GM10248 (cell line): Measurements from ENCODE around the gene ZNF574.

ENCODE experiments used
- CTCF ChIA-PET: fragments of 300-600 bp; sonication (Branson Sonifier 250); formaldehyde crosslinking; extraction: SDS; loops from one replicate; lab custom pipeline; 2021; ENCODE audit warnings: antibody characterized with exemption; lab: Yijun Ruan, JAX
- POLR2A ChIA-PET: fragments of 350-650 bp; sonication (Branson Sonifier 250); formaldehyde crosslinking; extraction: SDS; loops from one replicate; lab custom pipeline; 2020; ENCODE audit warnings: antibody characterized with exemption; lab: Yijun Ruan, JAX
- DNase-seq: peaks from one replicate; pipeline ENCODE4 v3.0.0; 2012; ENCODE audit errors: extremely low spot score
- CTCF ChIP-seq: IDR thresholded peaks from 2 replicates; pipeline ENCODE4 v1.5.1; 2012; ENCODE audit warnings: mild to moderate bottlenecking, low read depth; ENCODE audit errors: extremely low read depth, missing control alignments, control extremely low read depth

ZNF574 gene

GRCh38 chr19:42065511-42065910 lies 10.5 kb upstream of the ZNF574 start:
- ChIA-PET CTCF (interaction anchor here (1.3 kb wide), 1 partner anchor 424 kb away, joined by 3 read pairs; no protein-coding TSS in a partner anchor), POLR2A (no interaction called here)
- no peak for DNase-seq
- TF ChIP-seq CTCF, result no peak

DNA sequence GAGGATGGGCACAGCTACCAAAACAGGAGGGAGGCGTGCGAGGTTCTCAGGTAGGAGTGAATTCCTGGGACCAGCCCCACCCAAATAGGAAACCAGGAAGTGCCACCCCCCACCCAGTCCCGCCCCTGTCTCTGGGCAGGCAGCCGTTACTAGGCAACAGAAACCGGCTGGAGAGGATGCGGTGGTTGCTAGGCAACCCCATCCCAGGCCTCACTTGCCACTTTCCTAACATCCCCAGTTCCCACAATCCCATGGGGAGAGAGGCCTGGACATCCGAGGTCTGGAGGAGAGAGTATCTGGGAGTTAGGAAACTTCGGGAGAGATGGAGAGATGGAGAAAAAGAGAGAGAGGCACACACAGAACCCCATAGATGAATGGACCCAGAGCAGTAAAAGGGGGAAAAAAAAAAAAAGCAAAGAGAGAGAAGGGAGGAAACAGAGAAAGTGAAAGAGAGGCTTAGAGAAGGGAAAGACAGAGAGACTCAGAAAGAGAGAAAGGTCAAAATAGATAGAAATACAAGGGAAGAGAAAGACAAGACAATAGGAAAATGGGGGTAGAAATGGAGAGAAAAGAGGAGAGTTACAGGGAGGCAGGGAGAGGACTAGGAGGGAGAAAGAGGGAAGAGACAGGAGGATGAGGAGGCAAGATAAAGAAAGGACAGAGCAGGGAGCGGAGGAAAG lies 9.8 kb upstream of the ZNF574 start:
- no peak for DNase-seq
- POLR2A ChIA-PET, result no interaction called here
- TF ChIP-seq CTCF, result no peak
- CTCF ChIA-PET, result interaction anchor here (1.3 kb wide), 1 partner anchor 425 kb away, joined by 3 read pairs; no protein-coding TSS in a partner anchor

DNA sequence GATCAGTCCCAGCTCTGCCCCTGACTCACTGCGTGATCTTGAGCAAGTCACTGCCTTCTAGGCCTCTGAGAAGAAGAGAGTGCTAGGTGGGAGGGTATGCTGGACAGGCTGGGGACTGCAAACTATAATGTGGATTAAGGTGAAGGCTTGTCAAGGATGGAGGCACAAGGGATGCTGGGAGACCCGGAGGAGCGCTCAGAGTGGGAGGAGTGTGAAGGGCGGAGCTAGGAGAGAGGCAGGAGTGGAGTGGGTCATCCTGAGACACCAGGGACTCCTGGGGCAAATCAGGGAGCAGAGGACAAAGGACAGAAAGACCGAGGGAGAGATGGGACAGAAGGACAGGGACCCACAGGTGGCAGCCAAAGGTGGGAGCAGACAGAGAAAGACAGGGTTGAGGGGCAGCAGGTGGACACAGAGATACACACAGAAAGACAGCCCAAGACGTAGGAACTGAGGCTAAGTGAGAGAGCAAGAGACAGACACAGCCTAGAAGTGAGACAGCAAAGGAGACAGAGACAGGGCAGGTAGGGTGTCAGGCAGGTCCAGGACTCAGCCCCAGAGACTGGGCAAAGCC lies 8.6 kb upstream of the ZNF574 start:
- DNase-seq, result no peak
- no peak for TF ChIP-seq CTCF
- CTCF ChIA-PET, result interaction anchor here (1.4 kb wide), 1 partner anchor 41 kb away, joined by 3 read pairs; no protein-coding TSS in a partner anchor
- POLR2A ChIA-PET, result no interaction called here

GRCh38 chr19:42068361-42068755 lies 7.6 kb upstream of the ZNF574 start:
- DNase-seq, result no peak
- TF ChIP-seq CTCF, result no peak
- CTCF ChIA-PET, result interaction anchor here (1.4 kb wide), 1 partner anchor 40 kb away, joined by 3 read pairs; no protein-coding TSS in a partner anchor
- POLR2A ChIA-PET, result no interaction called here

DNA sequence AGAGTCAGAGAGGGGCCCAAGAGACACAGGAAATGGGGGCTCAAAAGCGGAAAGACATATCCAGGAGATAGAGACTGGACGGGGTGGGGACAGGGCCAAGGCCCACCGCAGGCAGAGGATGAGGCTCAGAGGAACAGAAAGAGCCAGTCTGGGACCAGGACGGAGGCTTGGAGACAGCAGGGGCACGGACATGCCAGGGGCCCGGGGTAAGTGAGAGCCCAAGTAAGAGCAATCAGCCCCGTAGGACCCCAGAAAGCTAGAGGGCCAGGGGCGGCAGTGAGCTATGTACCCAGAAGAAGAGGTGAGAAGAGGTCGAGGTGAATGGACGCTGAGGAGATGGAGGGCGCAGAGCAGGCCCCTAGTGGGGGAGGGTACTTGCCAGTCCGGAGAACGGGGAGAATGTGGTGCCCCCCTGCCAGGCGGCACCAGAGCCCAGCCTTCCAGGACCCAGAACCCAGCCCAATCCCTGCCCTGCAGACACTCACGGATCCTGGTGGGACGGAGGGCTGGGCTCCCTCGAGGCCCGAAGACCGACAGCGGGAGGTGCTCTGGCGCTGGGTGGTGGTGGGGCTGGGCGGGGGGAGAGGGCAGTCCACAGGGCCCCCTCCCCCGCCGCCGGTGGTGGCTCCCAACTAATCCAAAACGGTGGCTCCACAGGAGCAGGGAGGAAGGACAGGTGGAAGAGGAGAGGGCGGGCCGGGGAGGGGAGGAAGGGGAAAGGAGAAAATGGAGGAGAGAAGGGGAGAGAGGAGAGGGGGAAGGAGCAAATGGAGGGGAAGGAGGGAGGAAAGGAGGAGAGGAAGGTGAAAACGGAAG lies 7.0 kb upstream of the ZNF574 start:
- ChIA-PET POLR2A (no interaction called here), CTCF (no interaction called here)
- DNase-seq, result no peak
- TF ChIP-seq CTCF, result no peak

- no peak for TF ChIP-seq CTCF
- DNase-seq, result no peak
- ChIA-PET POLR2A (no interaction called here), CTCF (no interaction called here)
These were observed 6.2 kb upstream of the ZNF574 start, which contains the start of gene GRIK5 for GRCh38 chr19:42069619-42070351. Gene GRIK5 (minus strand): TSS chr19:42070206. CDS start chr19:42065770, 4,436 bp downstream.
